ENCODE measurements around the gene ROCK2.

The ROCK2 gene

GRCh38 chr2:11239147-11239546 lies 105.3 kb downstream of the ROCK2 start:
- Histone ChIP-seq H3K27me3 (ENCODE audit: insufficient read depth, low read depth) (no peaks in the 10 kb centered on the region), H3K36me3 (ENCODE audit: insufficient read depth) (no peaks in the 10 kb centered on the region), H4K20me1 (ENCODE audit: insufficient read depth) (no peaks in the 10 kb centered on the region), H3K4me3 (IDR thresholded peaks at IDR 0.05; ENCODE audit: insufficient read depth, low read depth, low read length) (no peak overlapping the region), H3K4me2 (no peak overlapping the region), H3K27ac (no peak overlapping the region), H2AFZ (ENCODE audit: low read depth) (no peak overlapping the region), H3K9ac (no peak overlapping the region), H3K79me2 (ENCODE audit: insufficient read depth, low read depth) (no peaks in the 10 kb centered on the region), H3K4me1 (ENCODE audit: low read depth, poor library complexity, severe bottlenecking) (peaks cover 3% of the 10 kb centered on the region)
- no peak for TF ChIP-seq CTCF (conservative IDR thresholded peaks at IDR 0.05; ENCODE audit: low read depth, low read length)

DNA sequence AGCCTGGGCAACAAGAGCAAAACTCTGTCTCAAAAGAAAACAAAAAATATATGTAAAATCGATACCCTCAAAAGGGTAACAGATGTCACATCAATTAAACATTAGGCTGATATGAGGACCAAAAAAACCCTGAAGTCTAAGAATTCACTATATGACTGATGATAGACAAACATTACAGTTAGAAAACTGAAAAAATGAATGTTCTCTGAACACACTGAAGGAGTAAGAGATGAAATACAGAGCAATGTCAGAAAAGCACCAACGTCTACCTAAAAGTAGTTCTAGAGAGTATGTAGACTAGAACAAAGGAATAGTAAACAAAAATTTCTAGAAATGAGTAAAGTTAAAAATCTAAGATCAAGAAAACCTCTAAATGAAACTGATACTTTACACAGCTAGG lies 107.3 kb downstream of the ROCK2 start:
- H4K20me1 ChIP-seq (ENCODE audit: insufficient read depth) = no peaks in the 10 kb centered on the region
- H3K27me3 ChIP-seq (ENCODE audit: insufficient read depth, low read depth) = no peaks in the 10 kb centered on the region
- H3K4me1 ChIP-seq (ENCODE audit: low read depth, poor library complexity, severe bottlenecking) = peaks cover 3% of the 10 kb centered on the region
- H3K4me2 ChIP-seq = no peak overlapping the region
- no peak overlapping the region for H3K4me3 ChIP-seq (IDR thresholded peaks at IDR 0.05; ENCODE audit: insufficient read depth, low read depth, low read length)
- no peaks in the 10 kb centered on the region for H3K36me3 ChIP-seq (ENCODE audit: insufficient read depth)
- H2AFZ ChIP-seq (ENCODE audit: low read depth) = no peak overlapping the region
- no peak overlapping the region for H3K27ac ChIP-seq
- H3K79me2 ChIP-seq (ENCODE audit: insufficient read depth, low read depth) = no peaks in the 10 kb centered on the region
- no peak for TF ChIP-seq CTCF (conservative IDR thresholded peaks at IDR 0.05; ENCODE audit: low read depth, low read length)
- no peak overlapping the region for H3K9ac ChIP-seq

- H2AFZ ChIP-seq (ENCODE audit: low read depth) = no peak overlapping the region
- H3K4me3 ChIP-seq (IDR thresholded peaks at IDR 0.05; ENCODE audit: insufficient read depth, low read depth, low read length) = no peak overlapping the region
- H3K36me3 ChIP-seq (ENCODE audit: insufficient read depth) = no peaks in the 10 kb centered on the region
- H4K20me1 ChIP-seq (ENCODE audit: insufficient read depth) = no peaks in the 10 kb centered on the region
- H3K27me3 ChIP-seq (ENCODE audit: insufficient read depth, low read depth) = no peaks in the 10 kb centered on the region
- H3K4me1 ChIP-seq (ENCODE audit: low read depth, poor library complexity, severe bottlenecking) = peaks cover 3% of the 10 kb centered on the region
- H3K27ac ChIP-seq = no peak overlapping the region
- H3K79me2 ChIP-seq (ENCODE audit: insufficient read depth, low read depth) = no peaks in the 10 kb centered on the region
- no peak for TF ChIP-seq CTCF (conservative IDR thresholded peaks at IDR 0.05; ENCODE audit: low read depth, low read length)
- H3K9ac ChIP-seq = no peak overlapping the region
- H3K4me2 ChIP-seq = no peak overlapping the region
Measured at GRCh38 chr2:11236335-11236734, 108.1 kb downstream of the ROCK2 start.

- Histone ChIP-seq H3K4me2 (no peak overlapping the region), H3K4me1 (ENCODE audit: low read depth, poor library complexity, severe bottlenecking) (peaks cover 3% of the 10 kb centered on the region), H4K20me1 (ENCODE audit: insufficient read depth) (no peaks in the 10 kb centered on the region), H2AFZ (ENCODE audit: low read depth) (no peak overlapping the region), H3K9ac (no peak overlapping the region), H3K36me3 (ENCODE audit: insufficient read depth) (no peaks in the 10 kb centered on the region), H3K27ac (no peak overlapping the region), H3K27me3 (ENCODE audit: insufficient read depth, low read depth) (no peaks in the 10 kb centered on the region), H3K4me3 (IDR thresholded peaks at IDR 0.05; ENCODE audit: insufficient read depth, low read depth, low read length) (no peak overlapping the region), H3K79me2 (ENCODE audit: insufficient read depth, low read depth) (no peaks in the 10 kb centered on the region)
- no peak for TF ChIP-seq CTCF (conservative IDR thresholded peaks at IDR 0.05; ENCODE audit: low read depth, low read length)
Measured at GRCh38 chr2:11235583-11235982, 108.9 kb downstream of the ROCK2 start.

Data from KMS-11 (cell line).